NCI-H460 (cell line): ENCODE data around the gene RUVBL1. TPM values are rescaled to one million over a fixed set of nuclear protein-coding genes. Genes with fewer than 3 reads are reported as not detected.

Experiments
- DNase-seq: peaks from one replicate; pipeline ENCODE4 v3.0.0-alpha.2; 2016; ENCODE audit warnings: low read depth; ENCODE audit errors: extremely low read depth
- total RNA-seq: library from RNA; depleted of rRNA; stranded (reverse); fragments of >200 nt; shearing (Covaris generic); gene quantifications from 2 replicates; pipeline ENCODE4 v1.2.3, GENCODE V29; 2014

Gene RUVBL1
- total RNA-seq, 1 experiment from 2014 or later: 238 TPM

DNA sequence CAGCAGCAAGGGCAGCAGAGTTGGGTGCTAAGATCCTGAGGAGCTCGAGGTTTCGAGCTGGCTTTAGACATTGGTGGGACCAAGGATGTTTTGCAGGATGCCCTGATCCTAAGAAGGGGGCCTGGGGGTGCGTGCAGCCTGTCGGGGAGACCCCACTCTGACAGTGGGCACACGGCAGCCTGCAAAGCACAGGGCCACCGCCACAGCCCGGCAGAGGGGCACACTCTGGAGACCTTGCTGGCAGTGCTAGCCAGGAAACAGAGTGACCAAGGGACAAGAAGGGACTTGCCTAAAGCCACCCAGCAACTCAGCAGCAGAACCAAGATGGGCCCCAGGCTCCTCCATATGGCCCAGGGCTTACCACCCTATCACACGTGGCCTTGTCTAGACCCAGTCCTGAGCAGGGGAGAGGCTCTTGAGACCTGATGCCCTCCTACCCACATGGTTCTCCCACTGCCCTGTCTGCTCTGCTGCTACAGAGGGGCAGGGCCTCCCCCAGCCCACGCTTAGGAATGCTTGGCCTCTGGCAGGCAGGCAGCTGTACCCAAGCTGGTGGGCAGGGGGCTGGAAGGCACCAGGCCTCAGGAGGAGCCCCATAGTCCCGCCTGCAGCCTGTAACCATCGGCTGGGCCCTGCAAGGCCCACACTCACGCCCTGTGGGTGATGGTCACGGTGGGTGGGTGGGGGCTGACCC lies 52.6 kb downstream of the RUVBL1 start:
- DNase-seq: no peak

DNA sequence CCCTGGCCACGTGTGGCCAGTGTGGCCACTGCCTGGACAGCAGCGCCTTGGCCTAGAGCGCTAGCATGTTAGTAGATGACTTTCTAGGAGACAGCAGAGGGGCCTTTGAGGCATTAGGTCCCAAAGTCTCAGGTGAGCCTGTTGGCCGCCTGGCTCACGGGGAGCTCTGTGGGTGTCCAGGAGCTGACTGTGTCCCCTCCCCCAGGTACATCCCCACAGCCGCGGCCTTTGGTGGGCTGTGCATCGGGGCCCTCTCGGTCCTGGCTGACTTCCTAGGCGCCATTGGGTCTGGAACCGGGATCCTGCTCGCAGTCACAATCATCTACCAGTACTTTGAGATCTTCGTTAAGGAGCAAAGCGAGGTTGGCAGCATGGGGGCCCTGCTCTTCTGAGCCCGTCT lies 54.3 kb downstream of the RUVBL1 start:
- DNase-seq: no peak

DNA sequence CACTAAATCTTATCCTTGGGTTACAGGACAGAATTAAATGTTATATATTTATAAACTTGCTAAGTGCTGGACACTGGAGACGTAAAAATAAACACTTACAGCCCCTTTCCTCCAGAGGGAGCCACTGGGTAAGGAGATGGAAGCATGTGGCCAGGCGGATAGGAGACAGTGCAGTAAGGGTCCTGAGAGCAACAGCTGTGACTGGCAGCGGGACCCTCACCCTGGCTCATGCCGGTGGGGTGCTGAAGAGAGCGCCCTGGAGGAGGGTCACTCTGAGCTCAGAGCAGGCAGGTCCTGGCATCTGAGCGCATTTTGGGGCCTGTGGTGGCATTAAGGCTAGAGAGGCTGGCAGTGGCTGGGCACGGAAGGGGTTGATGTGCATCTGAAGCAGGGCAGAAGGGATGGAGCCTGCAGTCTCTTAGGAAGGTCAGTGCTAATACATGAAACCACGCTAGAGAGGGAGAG lies 55.4 kb downstream of the RUVBL1 start:
- DNase-seq: peak; percentile 58

DNA sequence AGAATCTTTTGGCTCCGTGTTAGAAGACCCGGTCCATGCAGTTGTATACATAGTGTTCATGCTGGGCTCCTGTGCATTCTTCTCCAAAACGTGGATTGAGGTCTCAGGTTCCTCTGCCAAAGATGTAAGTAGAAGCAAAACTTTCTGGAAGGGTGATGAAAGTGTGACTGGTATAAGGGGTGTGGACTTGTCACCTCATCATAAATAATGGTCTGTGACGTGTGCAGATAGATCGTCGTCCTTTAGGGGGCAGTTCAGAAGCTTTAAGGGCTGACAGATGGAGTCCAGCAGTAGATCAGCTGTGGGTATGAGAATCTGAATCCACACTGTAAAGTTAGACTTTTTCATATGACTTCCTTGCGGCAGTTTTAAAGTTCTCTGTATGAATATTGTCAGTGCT lies 56.1 kb downstream of the RUVBL1 start:
- no peak for DNase-seq

DNA sequence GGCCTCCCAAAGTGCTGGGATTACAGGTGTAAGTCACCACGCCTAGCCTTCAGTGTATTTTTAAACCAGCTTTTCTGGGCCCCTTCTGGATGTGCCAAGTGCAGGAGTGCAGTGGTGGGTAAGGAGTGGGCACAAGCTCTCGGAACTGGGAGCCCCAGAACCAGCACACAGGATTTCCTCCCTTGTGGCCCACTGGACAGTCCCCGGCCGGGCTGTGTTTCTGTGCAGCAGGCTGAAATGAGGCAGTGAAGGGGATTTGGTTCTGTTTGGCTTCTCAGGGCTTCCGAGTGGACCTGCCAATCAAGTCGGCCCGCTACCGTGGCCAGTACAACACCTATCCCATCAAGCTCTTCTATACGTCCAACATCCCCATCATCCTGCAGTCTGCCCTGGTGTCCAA lies 56.9 kb downstream of the RUVBL1 start:
- DNase-seq: no peak

DNA sequence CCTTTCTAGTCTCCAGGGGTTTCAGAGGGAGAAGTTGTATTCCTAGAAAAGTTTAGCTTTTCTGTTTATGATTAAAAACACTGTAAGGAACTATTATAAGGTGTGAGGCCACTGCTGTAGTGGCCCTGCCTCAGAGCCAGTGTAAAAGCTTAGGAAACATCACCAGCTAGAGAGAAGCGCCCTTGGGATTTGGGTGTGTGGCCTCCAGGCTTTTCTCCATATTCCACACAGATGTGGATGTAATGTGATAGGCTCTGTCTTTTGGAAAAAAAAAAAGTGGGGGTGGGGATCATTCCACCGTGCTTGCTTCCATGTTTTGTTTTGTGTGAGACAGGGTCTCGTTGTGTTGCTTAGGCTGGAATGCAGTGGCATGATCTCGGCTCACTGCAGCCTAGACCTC lies 57.5 kb downstream of the RUVBL1 start:
- no peak for DNase-seq

DNA sequence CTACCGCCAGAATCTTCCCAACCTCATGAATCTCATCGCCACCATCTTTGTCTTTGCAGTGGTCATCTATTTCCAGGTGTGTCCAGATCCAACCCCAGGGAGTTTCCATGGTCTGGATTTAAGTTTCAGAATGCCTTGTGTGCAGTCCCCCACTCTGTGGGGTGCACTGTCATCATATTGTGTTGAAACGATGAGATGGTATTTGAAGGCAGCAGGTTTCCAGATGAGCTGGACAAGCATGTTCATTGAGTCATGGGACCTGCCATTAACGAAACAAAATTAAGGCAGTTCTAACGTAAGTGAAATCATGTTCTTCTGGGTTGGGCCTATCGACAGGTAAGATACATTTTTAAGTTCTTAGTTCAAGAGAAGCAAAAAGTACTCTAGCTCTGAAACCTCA lies 58.6 kb downstream of the RUVBL1 start:
- DNase-seq: no peak

DNA sequence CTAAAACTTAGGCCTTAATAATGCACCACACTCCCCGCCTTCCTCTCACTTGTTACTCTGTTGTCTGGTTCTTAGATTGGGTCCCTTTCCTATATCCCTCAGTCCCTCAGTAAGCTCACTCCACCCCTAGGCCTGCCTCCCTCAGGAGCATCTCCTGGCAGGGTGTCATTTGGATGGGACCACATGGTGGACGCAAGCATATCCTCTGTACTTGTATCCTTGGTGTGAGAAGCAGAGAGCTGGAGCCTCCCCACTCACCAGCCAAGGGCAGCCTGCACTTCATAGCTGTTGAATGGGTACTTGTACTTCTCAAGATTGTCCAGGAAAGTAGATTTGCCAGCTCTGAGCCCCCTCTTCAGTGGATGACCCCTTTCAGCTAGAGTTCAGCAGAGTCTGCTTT lies 59.7 kb downstream of the RUVBL1 start:
- no peak for DNase-seq

DNA sequence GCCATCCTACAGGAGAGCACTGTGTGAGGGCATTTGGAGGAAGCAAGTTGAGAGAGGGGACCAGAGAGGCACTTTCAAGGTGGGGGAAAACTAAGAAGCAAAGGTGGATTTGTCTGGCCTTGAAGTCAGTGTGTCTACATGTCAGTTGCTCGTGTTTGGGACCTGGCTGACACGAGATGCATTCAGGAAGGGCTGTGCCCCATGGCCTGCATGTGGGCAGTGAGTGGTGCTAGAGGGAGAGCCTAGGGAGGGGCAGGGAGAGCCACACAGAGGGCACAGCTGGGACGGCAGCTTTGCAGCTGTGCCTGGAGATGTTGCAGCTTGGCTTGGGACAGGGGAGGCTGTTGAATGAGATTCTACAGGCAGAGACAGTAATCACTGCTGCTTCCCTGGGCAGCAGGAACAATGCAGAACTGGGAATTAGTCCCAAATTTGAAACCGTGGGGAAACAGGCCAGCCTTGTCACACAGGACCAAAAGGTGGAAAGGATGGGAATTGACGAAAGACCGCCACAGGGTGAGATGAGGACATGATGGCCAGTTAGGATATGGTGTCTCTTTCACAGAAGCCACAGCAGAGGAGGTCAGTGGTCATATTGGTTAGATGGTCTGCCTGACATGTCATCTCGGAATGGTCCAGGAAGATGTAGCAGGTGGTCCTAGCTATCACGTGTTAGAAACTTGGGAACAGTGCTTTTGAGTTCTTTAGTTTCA lies 61.4 kb downstream of the RUVBL1 start:
- DNase-seq: no peak

DNA sequence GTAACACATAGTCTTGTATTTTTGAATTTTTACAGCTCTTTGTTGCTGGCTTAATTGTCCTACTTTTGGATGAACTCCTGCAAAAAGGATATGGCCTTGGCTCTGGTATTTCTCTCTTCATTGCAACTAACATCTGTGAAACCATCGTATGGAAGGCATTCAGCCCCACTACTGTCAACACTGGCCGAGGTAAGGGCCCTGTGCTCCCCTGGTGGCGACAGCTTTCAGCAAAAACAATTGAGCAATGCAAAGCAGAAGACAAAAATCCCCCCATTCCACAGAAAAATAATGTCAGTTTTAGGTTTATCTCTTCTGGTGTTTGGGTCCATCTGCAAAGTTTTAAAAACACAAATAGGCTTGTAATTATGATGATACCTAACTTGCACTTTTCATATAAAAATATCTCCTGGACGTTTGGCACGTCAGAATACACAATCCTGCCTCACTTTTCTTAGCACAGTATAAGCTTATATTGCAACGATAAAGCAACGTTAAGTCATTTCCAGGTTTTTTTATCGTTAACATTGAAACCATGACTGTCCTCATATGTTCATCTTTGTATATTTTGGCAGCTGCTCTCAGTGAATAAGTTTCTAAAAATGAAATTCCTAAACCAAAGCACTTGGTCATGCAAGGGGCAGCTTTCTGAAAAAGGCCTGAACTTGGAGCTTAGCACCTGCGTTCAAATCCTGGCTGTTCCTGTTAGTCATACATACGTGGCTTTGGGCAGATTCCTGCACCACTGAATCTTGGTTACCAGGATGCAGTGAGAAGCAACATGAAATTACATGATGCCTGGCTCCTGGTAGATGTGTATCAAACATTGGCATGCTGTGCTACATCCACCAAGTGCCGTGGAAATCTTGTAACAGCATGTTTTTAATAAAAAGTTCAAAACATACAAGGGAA lies 62.9 kb downstream of the RUVBL1 start:
- DNase-seq: peak; percentile 91

DNA sequence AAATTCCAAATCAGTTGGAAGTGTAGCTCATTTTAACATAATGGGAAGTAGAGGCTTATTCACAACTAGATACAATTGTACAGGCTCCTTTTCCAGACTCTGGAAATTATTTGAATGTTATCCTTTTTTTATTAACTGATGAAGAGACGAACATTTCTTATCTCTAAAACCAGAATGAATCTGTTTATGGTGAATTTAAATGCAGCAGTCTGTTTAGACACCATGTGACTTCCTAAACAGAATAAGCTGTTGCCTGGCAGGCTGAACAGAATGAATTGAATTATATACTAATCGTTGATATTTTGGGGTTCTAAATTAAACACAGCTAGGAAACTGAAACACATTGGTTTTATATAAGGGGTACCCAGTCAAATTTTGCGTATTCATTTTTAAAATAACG lies 67.4 kb downstream of the RUVBL1 start:
- no peak for DNase-seq

DNA sequence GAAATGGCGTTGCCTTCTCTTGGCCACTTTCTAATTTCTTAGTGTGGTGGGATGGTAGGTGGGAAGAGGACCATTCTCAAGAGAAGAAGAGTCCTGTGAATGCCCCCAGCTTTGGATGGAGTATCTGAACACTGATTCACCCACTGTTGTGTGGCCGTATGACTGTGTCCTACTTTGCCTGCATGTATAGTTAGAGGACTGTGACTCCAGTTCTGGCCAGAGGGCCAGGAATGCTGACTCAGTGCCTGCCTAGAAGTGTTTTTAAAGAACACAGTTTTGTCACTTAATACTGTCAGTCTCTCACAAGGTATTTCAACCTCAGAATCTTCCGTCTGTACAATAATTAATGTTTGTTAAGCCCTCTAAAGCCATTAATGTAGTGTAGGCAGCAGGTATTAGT lies 69.2 kb downstream of the RUVBL1 start:
- no peak for DNase-seq

DNA sequence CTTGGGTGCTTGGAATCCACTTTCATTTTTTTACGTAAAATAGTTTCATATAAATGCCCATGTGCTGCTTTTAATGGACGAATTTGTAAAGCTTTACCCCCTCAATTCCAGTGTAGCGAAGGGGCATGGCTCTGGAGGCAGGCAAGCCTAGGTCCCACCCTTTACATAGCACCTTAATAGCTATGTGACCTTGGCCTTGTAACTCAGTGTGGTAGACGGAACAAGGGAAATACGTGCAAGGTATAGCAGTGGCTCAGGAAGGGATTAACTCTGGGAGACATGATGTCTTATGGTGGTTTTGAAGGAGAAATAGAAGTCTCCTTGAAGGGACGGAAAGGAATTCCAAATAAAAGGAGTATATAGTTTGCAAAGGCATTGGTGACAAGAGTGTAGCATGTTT lies 70.0 kb downstream of the RUVBL1 start:
- no peak for DNase-seq

DNA sequence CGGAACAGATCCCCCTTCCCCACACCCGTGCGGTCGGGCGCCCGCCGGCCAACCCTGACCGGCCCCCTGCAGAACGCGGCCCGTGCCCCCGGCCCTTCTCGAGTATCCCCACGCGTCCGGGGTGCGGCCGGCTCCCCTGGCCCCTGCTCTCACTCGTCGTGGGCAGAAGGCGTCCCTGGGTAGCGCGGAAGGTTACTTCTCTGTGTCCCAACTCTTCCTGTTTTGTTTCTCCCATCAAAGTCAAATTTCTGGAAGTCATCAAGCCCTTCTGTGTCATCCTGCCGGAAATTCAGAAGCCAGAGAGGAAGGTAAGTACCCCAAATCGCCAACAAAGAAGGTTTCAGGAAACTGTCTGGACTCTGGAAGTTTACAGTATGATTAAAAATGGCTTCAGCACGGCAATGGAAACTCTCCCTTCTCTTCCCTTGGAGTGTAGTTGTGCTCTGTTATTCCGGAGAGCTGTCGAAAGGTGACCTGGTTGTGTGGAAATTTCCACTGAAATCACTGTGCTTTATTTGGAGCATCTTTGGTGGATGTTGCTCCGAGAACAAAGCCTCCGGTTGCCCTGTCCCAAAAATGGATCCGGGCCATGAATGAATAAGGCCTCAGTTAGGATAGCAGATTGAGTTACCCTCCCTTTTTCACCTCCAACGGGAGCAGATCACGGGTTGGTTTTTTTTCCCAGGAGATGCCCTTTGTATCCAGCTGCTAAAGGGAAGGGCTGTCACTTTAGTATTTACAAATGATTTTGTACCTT lies 70.8 kb downstream of the RUVBL1 start:
- no peak for DNase-seq

DNA sequence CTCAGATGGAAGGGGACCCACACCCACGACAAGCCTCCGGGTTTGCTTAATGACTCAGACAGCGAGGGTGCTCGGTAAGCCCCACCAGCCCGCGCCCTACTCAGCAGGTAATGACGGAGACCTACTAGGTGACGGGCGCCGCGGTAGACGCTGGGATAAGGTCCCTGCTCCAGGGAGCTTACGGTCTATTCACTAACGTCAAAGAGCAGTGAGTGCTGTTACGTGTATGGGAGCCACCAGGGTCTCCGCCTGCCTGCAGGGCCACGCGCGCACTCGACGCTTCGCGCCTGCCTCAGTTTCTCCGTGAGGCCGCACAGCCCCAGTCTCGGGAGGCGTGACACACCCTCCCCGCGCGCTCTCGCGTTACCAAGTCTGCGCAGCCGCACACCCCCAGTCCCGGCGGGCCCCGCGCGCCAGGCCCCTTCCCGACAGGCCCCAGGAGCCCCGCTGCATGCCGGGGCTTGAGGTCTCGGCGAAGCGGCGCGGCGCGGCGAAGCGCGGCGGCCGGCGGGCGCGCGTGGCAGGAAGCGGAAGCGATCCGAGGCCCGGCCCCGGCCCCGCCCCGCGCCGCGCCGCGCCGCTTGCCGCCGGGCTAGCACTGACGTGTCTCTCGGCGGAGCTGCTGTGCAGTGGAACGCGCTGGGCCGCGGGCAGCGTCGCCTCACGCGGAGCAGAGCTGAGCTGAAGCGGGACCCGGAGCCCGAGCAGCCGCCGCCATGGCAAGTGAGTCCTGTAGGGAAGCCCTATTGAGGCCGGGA lies 71.6 kb downstream of the RUVBL1 start, which contains the start of gene SEC61A1:
SEC61A1 (plus strand) TSS at position 601 of the 758 bp plus-strand sequence; CDS start at position 717, 116 bp downstream.
- peak; percentile 88 for DNase-seq

DNA sequence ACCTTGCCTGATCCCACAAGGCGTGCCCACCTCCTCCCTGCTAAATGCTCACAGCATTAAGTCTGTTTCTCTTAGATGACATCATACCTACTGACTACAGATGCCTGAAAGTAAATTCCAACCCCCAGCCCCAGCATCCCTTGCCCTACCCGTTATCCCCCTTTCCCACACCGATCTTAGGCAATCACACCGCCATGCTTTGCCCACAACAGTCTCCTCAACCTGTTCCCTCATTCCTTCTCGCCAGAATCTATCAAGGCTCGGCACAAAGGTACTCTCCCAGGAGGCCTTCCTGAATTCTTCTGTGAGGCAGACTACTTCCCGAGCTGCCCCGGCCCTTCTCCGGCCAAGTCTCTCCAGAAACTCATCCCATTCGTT lies 72.2 kb downstream of the RUVBL1 start:
- DNase-seq: no peak

DNA sequence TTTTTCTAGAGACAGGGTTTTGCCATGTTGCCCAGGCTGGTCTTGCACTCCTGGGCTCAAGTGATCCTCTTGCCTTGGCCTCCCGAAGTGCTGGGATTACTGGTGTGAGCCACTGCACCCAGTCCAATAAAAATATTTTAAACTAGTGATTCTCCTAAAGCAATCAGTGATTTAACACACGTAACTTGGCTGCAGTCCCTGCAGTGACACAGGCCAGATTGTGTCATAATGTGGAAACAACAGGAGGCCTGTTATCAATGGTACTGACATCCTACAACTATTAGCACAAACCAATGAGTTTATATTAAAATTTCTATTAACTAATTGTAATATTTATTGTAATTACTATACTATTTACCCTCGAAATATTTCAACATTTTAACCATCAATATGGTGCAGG lies 73.0 kb downstream of the RUVBL1 start:
- DNase-seq: no peak

DNA sequence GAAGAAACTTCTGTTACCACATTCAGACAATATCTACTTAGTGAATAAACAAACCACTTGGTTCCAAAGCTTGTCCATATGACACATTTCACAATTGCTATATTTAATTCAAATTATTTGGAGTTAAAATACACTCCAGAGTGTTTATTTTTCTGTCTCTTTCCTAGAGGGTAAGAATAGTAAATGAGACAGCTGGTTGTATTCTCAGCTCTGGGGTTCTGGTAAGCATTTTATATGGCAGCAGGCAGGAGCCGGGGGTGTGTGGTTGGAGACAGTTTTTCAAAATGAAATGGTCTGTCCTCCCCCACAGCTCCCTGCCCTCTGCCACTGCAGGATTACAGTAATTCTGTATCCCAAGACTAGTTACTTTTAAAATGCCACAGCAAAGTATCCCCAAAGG lies 82.3 kb downstream of the RUVBL1 start:
- DNase-seq: no peak

DNA sequence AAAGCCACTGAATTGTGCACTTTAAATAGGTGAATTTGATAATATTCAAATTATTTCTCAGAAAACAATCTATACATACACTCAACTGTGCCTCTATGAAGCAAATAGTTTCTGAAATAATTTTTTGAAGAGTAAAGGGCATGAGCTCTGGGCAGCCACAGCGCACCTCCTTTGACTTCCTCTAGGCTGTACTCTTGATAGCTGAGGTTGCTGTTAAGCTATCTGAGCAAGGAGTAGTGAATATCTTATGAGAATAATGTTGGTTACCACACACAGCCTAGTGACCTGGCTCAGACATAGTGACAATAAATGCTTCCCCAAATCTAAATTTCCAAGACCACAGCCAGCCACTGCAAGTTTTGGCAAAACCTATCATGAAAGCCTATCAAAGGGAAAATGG lies 83.0 kb downstream of the RUVBL1 start:
- DNase-seq: no peak

DNA sequence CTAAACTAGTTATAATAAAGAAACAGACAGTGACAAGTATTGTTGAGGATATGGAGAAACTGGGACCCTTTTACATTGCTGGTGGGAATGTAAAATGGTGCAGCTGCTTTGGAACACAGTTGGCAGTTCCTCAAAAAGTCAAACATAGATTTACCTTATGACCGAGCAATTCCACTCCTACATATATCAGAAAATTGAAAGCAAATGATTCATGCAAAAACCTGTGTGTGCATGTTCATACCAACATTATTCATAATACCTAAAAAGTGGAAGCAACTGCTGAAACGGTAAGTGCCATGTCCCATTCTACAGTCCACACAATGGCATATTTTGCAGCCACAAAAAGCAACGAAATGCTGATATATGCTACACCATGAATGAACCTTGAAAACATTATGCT lies 83.6 kb downstream of the RUVBL1 start:
- DNase-seq: no peak
